OCI-LY3 (cell line): ENCODE results near the gene ANAPC15.

Experiments
- H2AFZ ChIP-seq: fragments of 200-600, 300-600 bp; shearing (Covaris generic); 2 replicates; pipeline ENCODE4 v1.6.0; 2014; ENCODE audit warnings: antibody characterized with exemption, low read depth, low read length
- H3K27ac ChIP-seq: fragments of 200-600, 300-600 bp; sonication (generic); 2 replicates; pipeline ENCODE4 v1.5.1; 2014; ENCODE audit warnings: mild to moderate bottlenecking, low read length, moderate library complexity, mixed read lengths
- H3K27me3 ChIP-seq: fragments of 200-600, 300-600 bp; sonication (generic); 2 replicates; pipeline ENCODE4 v1.6.1; 2014; ENCODE audit warnings: low read depth, low read length, mixed read lengths
- H3K36me3 ChIP-seq: fragments of 200-600, 300-600 bp; sonication (generic); replicated peaks from 2 replicates; pipeline ENCODE3; 2014; ENCODE audit warnings: low read depth, low read length, mixed read lengths
- H3K4me1 ChIP-seq: fragments of 300-600, 200-600 bp; sonication (generic); 2 replicates; pipeline ENCODE4 v1.6.1; 2014; ENCODE audit warnings: low read length, mixed read lengths
- H3K4me2 ChIP-seq: fragments of 200-600, 300-600 bp; sonication (generic); 2 replicates; pipeline ENCODE4 v1.6.1; 2014; ENCODE audit warnings: low read length, mixed read lengths
- H3K4me3 ChIP-seq: fragments of 300-600, 200-600 bp; sonication (generic); 2 replicates; pipeline ENCODE4 v1.5.1; 2014; ENCODE audit warnings: antibody characterized with exemption, mild to moderate bottlenecking, low read length, moderate library complexity
- H3K79me2 ChIP-seq: fragments of 300-600, 200-600 bp; shearing (Covaris generic); 2 replicates; pipeline ENCODE4 v1.6.1; 2014; ENCODE audit warnings: mild to moderate bottlenecking, low read length, mixed read lengths
- H3K9ac ChIP-seq: fragments of 300-600, 200-600 bp; shearing (Covaris generic); 2 replicates; pipeline ENCODE4 v1.6.0; 2014; ENCODE audit warnings: mild to moderate bottlenecking, low read length, moderate library complexity
- H3K9me3 ChIP-seq: fragments of 200-600, 300-600 bp; shearing (Covaris generic); 2 replicates; pipeline ENCODE4 v1.6.1; 2014; ENCODE audit warnings: low read length, mixed read lengths; ENCODE audit not compliant: insufficient read depth
- H4K20me1 ChIP-seq: fragments of 200-600, 300-600 bp; sonication (generic); 2 replicates; pipeline ENCODE4 v1.6.1; 2016; ENCODE audit warnings: low read length, mixed read lengths; ENCODE audit not compliant: insufficient read depth
- CTCF ChIP-seq: fragments of 200-600, 300-600 bp; sonication (generic); IDR thresholded peaks from 2 replicates; pipeline ENCODE4 v1.5.1; 2014; ENCODE audit warnings: antibody characterized with exemption, low read length, low read depth
- EZH2phosphoT487 ChIP-seq: fragments of 200-600 bp; shearing (Covaris generic); IDR thresholded peaks from 2 replicates; pipeline ENCODE4 v1.6.1; 2018; ENCODE audit warnings: antibody characterized with exemption, mixed run types, low read depth

Gene ANAPC15

GRCh38 chr11:72132646-72133045 lies 20.2 kb upstream of the ANAPC15 start:
- Histone ChIP-seq H3K9me3 (no peaks in the 10 kb centered on the region), H2AFZ (no peak overlapping the region)
- TF ChIP-seq EZH2phosphoT487, result no peak
- TF ChIP-seq CTCF, result no peak

GRCh38 chr11:72129381-72129780 lies 16.9 kb upstream of the ANAPC15 start:
- no peak overlapping the region for H3K27ac ChIP-seq

More at GRCh38 chr11:72132646-72133045, 20.2 kb upstream of the ANAPC15 start:
- H3K27me3 ChIP-seq, result 0 out of 2 replicates have a peak, but pooled peaks cover 8% of the 10 kb centered on the region
- H3K79me2 ChIP-seq, result no peaks in the 10 kb centered on the region
- H3K27ac ChIP-seq, result no peak overlapping the region
- H3K4me3 ChIP-seq, result no peak overlapping the region
- no peak overlapping the region for H3K9ac ChIP-seq
- no peaks in the 10 kb centered on the region for H3K36me3 ChIP-seq
- H3K4me2 ChIP-seq, result no peak overlapping the region
- no peaks in the 10 kb centered on the region for H3K4me1 ChIP-seq
- no peaks in the 10 kb centered on the region for H4K20me1 ChIP-seq

GRCh38 chr11:72127923-72128322 lies 15.4 kb upstream of the ANAPC15 start:
- H3K4me2 ChIP-seq, result no peak overlapping the region
- no peaks in the 10 kb centered on the region for H3K36me3 ChIP-seq
- no peaks in the 10 kb centered on the region for H3K9me3 ChIP-seq
- no peak overlapping the region for H2AFZ ChIP-seq
- no peak overlapping the region for H3K9ac ChIP-seq
- TF ChIP-seq CTCF, result no peak
- TF ChIP-seq EZH2phosphoT487, result no peak
- H3K79me2 ChIP-seq, result no peaks in the 10 kb centered on the region
- no peak overlapping the region for H3K27ac ChIP-seq
- 0 out of 2 replicates have a peak, but pooled peaks cover 6% of the 10 kb centered on the region for H3K27me3 ChIP-seq
- H3K4me1 ChIP-seq, result no peaks in the 10 kb centered on the region
- no peak overlapping the region for H3K4me3 ChIP-seq
- H4K20me1 ChIP-seq, result no peaks in the 10 kb centered on the region

More at GRCh38 chr11:72129381-72129780, 16.9 kb upstream of the ANAPC15 start:
- H3K4me3 ChIP-seq, result no peak overlapping the region
- no peak overlapping the region for H2AFZ ChIP-seq
- TF ChIP-seq CTCF (no peak), EZH2phosphoT487 (no peak)
- no peak overlapping the region for H3K9ac ChIP-seq
- H3K79me2 ChIP-seq, result no peaks in the 10 kb centered on the region
- no peaks in the 10 kb centered on the region for H3K4me1 ChIP-seq
- no peaks in the 10 kb centered on the region for H3K9me3 ChIP-seq
- no peak overlapping the region for H3K4me2 ChIP-seq
- H3K36me3 ChIP-seq, result no peaks in the 10 kb centered on the region
- H3K27me3 ChIP-seq, result 0 out of 2 replicates have a peak, but pooled peaks cover 8% of the 10 kb centered on the region
- no peaks in the 10 kb centered on the region for H4K20me1 ChIP-seq

GRCh38 chr11:72125956-72126355 lies 13.5 kb upstream of the ANAPC15 start:
- no peak overlapping the region for H2AFZ ChIP-seq
- TF ChIP-seq EZH2phosphoT487 (no peak), CTCF (no peak)
- H3K4me3 ChIP-seq, result no peak overlapping the region
- no peaks in the 10 kb centered on the region for H3K36me3 ChIP-seq
- H3K9me3 ChIP-seq, result no peaks in the 10 kb centered on the region
- H4K20me1 ChIP-seq, result no peaks in the 10 kb centered on the region
- H3K4me2 ChIP-seq, result no peak overlapping the region
- H3K4me1 ChIP-seq, result no peaks in the 10 kb centered on the region
- H3K27me3 ChIP-seq, result no peaks in the 10 kb centered on the region
- no peaks in the 10 kb centered on the region for H3K79me2 ChIP-seq
- H3K9ac ChIP-seq, result no peak overlapping the region
- H3K27ac ChIP-seq, result no peak overlapping the region
